Astrocyte (in vitro differentiated cells and primary cell): ENCODE results near the gene NUDT16L1.

Experiments
- EZH2 ChIP-seq: IDR thresholded peaks from 2 replicates; pipeline ENCODE4 v1.6.1; 2012; ENCODE audit warnings: mild to moderate bottlenecking, low read length, inconsistent platforms; ENCODE audit not compliant: insufficient read depth
- TF ChIP-seq, protein P1 (sequence below): IDR thresholded peaks from 2 replicates; pipeline ENCODE4 v1.5.1; 2011; ENCODE audit warnings: low read depth, mild to moderate bottlenecking, inconsistent platforms, low read length, moderate library complexity; ENCODE audit not compliant: insufficient read depth

- TF ChIP-seq, protein P1, sequence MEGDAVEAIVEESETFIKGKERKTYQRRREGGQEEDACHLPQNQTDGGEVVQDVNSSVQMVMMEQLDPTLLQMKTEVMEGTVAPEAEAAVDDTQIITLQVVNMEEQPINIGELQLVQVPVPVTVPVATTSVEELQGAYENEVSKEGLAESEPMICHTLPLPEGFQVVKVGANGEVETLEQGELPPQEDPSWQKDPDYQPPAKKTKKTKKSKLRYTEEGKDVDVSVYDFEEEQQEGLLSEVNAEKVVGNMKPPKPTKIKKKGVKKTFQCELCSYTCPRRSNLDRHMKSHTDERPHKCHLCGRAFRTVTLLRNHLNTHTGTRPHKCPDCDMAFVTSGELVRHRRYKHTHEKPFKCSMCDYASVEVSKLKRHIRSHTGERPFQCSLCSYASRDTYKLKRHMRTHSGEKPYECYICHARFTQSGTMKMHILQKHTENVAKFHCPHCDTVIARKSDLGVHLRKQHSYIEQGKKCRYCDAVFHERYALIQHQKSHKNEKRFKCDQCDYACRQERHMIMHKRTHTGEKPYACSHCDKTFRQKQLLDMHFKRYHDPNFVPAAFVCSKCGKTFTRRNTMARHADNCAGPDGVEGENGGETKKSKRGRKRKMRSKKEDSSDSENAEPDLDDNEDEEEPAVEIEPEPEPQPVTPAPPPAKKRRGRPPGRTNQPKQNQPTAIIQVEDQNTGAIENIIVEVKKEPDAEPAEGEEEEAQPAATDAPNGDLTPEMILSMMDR, result no peak
- TF ChIP-seq EZH2, result no peak
Observed at GRCh38 chr16:4733211-4733742, 39.9 kb downstream of the NUDT16L1 start.
